Right renal cortex interstitium (tissue), 3 donors: ENCODE measurements around the gene INAFM2. TPM values are rescaled to one million over a fixed set of nuclear protein-coding genes. Genes with fewer than 3 reads are reported as not detected.

ENCODE experiments used
- DNase-seq, 3 donors: peaks; one replicate each; pipeline ENCODE4 v3.0.0-alpha.2; 2013; ENCODE audit warnings: low read depth in 3 of 3, low spot score in 2 of 3
- polyA plus RNA-seq, 3 donors: library from polyadenylated mRNA; unstranded; fragments of 120-200 nt; gene quantifications; one replicate each; pipeline ENCODE4 v1.2.1, GENCODE V29; 2013; ENCODE audit not compliant: insufficient read length in 3 of 3

INAFM2 gene
- polyA plus RNA-seq, 3 donors = 17.7 to 18.1 (median 17.8) TPM

GRCh38 chr15:40303576-40303975 is 19.9 kb upstream of the INAFM2 start:
- DNase-seq = no peak

- no peak for DNase-seq
Measured at GRCh38 chr15:40305281-40305680, 18.2 kb upstream of the INAFM2 start.

GRCh38 chr15:40306371-40306770 is 17.1 kb upstream of the INAFM2 start:
- no peak for DNase-seq

- DNase-seq = no peak
Measured at GRCh38 chr15:40306908-40307307, 16.6 kb upstream of the INAFM2 start.

- no peak for DNase-seq
Measured at GRCh38 chr15:40307421-40308211, 15.9 kb upstream of the INAFM2 start, which contains the start of gene PLCB2. Gene PLCB2 (minus strand): TSS chr15:40307935. CDS start chr15:40307672, 263 bp downstream.

GRCh38 chr15:40309344-40309862 is 14.1 kb upstream of the INAFM2 start:
- DNase-seq = no peak

GRCh38 chr15:40310001-40310959 is 13.2 kb upstream of the INAFM2 start:
- DNase-seq = no peak

GRCh38 chr15:40310993-40311392 is 12.5 kb upstream of the INAFM2 start:
- DNase-seq = no peak

- DNase-seq = no peak
Measured at GRCh38 chr15:40312370-40313158, 10.9 kb upstream of the INAFM2 start.

- DNase-seq = no peak
Measured at GRCh38 chr15:40313531-40314398, 9.7 kb upstream of the INAFM2 start.

GRCh38 chr15:40314723-40315276 is 8.7 kb upstream of the INAFM2 start:
- DNase-seq = no peak

- no peak for DNase-seq
Measured at GRCh38 chr15:40316931-40317330, 6.6 kb upstream of the INAFM2 start.

- no peak for DNase-seq
Measured at GRCh38 chr15:40317580-40317979, 5.9 kb upstream of the INAFM2 start.

- no peak for DNase-seq
Measured at GRCh38 chr15:40320409-40320808, 3.1 kb upstream of the INAFM2 start.

GRCh38 chr15:40320931-40321371 is 2.5 kb upstream of the INAFM2 start:
- no peak for DNase-seq

GRCh38 chr15:40322531-40323238 is 807 bp upstream of the INAFM2 start:
- no peak for DNase-seq

- DNase-seq = no peak
Measured at GRCh38 chr15:40323953-40324937, 753 bp downstream of the INAFM2 start.
